ENCODE measurements around the gene MRNIP.

MRNIP gene

DNA sequence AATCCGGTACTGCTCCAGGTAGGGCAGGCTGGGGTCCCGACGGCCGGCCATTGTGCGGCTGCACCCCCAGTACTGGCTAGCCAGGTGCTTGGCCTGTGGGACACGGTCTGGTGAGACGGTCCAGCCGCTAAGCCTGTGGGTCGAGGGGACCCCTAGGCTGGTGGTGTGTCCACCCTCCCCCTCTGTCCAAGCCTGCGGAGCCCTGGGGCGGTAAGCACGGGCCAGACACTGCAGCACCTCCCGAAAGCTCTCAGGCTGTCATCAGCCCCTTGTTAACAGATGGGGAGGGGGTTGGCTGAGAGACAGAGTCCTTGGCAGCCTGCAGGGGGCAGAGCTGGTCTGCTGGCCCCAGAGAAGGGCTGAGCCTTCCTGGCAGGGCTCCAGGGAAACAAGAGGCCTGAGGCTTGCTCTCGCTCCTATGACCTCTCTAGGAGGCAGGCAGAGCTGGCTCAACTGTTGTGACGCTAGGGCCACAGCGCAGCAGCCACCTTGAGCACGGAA is 11.8 kb upstream of the MRNIP start:
- peak; percentile 3 for DNase-seq

DNA sequence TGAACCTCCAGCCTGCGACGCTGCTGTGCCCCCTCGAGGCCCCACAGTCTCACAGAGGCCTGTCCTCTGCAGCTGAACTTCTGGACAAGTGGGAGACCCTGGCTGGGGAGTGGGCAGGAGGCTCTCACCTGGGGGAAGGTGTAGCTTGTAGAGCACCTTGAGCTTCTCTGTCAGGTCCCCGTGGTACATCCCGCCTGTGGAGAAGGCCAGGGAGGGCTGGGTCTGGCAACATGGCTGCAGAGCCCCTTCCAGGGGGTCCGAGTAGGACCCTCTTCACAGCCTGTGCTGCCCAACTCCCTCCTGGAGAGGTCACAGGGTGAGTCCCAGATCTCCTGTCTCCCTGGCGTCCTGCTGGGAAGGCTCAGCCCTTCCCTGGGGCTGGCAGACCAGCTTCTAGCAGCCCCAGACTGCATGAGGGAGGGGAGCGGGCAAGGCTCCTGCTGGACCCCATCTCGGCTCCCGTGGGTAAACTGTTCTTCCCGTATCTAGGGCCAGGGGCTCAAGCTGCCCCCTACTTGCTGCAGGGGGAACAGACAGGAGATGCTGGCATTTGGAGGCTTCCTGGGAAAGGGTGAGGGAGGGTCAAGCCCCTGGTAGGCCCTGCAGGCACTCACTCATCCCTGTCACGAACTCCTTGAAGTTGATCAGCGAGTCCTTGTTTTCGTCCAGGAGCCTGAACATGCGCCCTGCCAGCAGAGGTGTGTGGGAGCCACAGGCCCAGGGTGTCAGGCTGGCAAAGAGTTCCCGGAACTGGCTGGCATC is 11.2 kb upstream of the MRNIP start:
- no peak for DNase-seq

DNA sequence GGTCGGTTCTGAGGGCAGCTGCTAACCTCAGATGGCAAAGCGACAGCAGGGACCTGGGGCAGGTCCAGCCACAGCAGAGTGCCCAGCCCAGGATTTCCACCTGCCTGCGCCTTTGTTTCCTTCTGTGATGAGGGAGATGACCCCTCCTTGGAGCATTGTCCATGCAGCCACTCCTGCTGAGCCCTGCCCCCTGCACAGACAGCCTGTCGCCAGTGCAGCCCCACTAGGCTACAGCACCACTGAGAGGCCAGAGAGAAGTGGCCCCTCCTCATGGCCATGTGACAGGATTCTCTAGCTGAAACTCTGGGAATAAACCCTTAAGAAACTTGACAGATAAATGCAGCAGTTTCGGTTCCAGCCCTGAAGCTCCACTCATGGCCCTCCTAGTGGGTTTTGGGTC is 10.5 kb upstream of the MRNIP start:
- DNase-seq, result no peak

GRCh38 chr5:179868541-179868940 is 9.9 kb upstream of the MRNIP start:
- DNase-seq, result no peak

DNA sequence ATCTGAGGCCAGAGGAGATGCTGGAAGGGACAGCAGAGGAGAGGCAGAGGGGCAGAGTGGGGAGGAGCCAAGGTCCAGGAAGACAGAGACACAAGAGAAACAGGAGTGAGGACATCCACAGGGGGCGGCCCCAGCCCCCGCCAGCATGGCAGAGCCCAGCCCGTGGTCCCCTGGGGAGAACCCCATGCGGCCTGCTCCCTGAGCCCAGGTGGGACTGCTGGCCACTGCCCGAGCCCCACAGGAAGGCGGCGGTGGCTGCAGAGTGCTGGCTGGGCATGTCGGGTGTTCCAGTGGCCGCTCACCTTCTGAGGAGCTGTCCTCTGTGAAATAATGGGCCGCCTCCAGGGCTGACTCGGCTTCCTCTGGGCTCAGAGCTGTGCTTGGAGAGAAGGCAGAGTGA is 8.9 kb upstream of the MRNIP start:
- no peak for DNase-seq

- DNase-seq, result no peak
These were observed 8.5 kb upstream of the MRNIP start for GRCh38 chr5:179867079-179867465.

DNA sequence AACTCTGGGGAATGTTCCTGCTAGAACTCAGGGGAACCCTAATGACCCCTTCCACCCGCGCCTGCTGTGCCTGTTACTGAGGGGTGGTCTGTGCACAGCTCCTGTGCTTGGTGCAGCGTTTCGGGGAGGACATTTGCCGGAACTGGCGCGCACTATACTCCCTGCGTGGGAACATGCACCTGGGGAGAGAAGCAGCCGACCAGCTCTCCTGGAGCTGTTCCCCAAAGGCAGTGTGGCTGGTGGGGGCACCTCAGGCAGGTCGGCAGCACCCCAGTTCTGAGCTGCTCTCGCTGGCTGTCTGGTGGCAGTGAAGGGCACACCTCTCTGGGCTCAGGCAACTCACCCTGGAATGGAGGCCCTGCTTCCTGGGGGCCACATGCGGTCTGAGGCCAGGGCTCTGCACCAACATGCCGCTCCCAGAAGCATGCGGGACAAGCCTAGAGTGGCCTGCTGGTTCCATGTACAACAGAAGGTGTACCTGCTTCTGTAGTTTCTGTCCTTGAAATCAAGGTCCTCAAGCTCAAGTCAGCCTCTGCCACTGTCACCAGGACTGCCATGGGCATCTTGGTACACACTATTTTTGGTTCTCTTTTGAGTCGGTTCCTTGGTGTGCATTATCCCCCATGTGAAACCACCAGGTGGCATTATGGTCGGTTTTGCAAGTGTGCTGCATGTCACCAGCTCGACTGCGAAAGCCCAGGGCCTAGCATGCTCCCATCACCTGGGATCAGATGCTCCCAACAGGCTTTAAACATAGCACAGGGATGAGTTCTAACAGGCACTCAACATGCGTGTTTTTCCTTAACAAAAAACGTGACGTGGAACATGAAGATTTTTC is 7.8 kb upstream of the MRNIP start:
- no peak for DNase-seq

DNA sequence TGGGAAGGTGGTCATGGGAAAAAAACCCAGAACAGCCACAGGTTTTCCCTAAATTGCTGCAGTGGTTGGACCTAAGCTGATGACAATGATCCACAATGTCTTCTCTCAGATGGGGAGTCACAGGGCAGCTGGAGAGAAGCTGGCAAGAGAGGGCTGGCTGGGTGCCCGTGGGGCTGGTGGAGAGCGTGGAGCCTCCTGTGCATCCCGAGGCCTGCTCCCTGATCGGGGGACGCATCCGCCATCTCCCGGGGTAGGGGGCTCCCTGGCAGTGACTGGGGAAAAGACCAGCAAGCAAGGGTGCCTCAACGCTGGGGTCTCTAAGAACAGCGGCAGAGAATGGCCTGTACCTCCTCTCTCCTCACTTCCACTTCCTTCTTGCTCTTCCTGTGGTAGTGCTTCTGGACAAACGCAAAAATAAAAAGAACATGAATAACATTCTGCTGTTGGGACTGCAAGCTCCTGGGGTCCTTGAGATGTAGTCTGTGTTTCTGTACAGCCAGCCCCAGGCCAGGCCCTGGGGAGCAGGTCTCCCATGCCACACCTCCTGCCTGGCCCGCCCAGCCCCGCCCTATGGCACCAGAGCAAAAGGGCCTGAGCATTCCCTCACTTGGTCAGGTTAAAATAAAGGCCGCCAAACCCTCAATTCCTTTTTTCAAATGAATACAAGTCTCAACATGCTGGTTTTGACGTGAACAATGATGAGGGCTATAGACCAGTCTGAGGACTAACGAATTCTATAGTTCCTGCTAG is 7.0 kb upstream of the MRNIP start:
- no peak for DNase-seq

DNA sequence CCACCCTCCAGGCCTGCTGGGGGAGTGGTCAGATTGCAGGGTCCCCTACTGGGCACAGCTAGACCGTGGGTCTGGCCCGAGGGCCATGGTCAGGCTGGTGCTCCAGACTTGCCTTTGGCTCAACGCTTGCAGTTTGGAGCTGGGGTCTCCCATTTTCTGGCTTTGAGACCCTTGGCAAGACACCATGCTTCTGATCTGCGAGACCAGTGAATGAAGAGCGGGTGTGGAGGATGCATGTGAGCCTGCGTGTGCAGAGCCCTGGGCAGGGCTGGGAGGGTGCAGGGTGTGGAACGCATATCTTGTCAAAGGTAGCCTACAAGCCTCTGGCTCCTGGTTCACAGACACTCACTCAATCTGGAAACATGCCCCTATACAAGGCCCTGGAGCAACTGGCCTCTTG is 6.1 kb upstream of the MRNIP start:
- DNase-seq, result no peak

DNA sequence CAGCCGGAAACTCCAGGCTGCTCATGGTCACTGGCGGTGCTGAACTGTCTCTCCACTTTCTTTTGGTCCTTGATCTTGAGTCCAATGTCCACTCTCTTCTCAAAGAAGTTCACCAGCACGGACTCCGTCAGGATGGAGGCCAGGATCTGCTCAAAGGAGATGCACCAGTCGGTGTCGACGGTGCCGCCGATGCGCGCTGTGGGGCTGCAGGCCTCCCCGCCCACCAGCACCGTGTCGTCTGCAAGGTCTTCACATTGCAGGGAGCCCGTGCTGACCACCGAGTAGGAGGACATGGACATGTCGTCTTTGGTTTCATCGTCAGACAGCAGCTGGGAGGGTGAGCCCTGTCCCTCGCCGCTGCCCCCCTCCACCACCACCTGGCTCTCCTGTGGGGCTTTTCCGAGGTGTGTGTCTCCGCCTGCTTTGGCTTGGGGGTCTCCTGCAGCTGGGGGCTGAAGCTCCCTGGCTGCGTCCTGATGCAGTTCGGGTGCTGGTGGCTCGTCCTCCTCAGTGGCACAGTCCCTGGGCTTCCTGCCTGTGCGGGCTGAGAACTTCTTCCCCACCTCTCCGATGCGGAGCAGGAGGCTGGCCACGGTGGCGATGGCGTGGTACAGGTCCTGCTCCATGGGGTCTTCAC is 5.0 kb upstream of the MRNIP start:
- no peak for DNase-seq

- no peak for DNase-seq
These were observed 4.3 kb upstream of the MRNIP start for GRCh38 chr5:179862891-179863290.

DNA sequence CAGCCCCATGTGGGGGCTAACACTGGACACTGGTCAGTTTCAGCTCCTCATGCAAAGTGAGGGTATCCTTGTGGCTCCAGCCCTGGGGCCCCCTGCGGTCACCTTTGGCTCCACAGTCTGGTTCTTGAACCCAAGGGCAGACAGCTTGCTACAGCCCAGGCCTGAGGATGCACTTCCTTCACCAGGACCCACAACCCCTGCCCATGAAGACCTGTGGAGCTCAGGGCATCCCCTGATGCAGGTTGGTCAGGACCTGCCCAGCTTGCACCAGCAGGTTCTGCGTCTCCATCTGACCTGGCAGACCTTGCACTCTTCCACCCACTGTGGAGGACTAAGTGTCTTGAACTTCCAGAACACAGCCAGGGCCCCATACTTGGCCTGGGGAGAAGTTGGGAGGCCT is 3.7 kb upstream of the MRNIP start:
- no peak for DNase-seq

- DNase-seq, result no peak
These were observed 1.7 kb upstream of the MRNIP start for GRCh38 chr5:179860301-179860700.

DNA sequence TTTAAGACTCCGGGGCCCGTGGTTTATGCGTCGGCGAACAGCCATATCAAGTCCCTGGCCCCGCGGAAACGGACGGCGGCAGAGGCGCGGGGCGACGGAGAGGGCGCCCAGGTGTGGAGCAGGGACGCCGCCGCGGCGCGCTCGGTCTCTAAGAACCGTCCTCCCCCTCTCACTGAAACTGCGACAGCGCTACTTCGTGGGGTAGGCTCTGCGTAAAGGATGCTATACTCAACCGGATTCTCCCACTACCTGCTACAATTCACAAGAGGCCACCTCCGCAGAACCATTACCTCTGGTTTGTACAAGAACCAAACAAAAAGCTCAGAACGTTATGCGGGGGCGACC is 404 bp downstream of the MRNIP start:
- DNase-seq, result peak; percentile 34

GRCh38 chr5:179854356-179854755 is 4.3 kb downstream of the MRNIP start:
- no peak for DNase-seq

GRCh38 chr5:179852993-179853547 is 5.5 kb downstream of the MRNIP start:
- no peak for DNase-seq

DNA sequence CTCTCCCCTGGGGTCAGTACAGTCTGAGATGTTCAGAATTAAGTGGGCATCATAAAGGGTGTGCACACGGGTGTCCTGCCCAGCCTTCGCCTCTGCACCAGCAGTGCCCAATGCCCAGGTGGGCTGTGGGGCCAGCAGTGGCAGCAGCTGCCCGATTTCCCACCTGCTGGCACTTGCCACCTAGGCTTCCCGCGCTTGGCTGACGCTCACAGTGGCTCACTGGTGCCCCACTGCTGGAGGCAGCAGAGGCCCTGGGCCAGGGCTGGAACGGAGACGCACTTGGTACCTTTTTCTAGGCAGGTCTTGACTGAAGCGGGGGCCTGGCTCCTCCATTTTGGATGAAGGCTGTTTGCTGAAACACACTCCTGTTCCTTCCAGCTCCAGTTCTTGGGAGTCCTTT is 17.0 kb downstream of the MRNIP start:
- no peak for DNase-seq

- DNase-seq, result no peak
These were observed 17.9 kb downstream of the MRNIP start for GRCh38 chr5:179840766-179841165.

GRCh38 chr5:179840321-179840720 is 18.3 kb downstream of the MRNIP start:
- DNase-seq, result no peak

DNA sequence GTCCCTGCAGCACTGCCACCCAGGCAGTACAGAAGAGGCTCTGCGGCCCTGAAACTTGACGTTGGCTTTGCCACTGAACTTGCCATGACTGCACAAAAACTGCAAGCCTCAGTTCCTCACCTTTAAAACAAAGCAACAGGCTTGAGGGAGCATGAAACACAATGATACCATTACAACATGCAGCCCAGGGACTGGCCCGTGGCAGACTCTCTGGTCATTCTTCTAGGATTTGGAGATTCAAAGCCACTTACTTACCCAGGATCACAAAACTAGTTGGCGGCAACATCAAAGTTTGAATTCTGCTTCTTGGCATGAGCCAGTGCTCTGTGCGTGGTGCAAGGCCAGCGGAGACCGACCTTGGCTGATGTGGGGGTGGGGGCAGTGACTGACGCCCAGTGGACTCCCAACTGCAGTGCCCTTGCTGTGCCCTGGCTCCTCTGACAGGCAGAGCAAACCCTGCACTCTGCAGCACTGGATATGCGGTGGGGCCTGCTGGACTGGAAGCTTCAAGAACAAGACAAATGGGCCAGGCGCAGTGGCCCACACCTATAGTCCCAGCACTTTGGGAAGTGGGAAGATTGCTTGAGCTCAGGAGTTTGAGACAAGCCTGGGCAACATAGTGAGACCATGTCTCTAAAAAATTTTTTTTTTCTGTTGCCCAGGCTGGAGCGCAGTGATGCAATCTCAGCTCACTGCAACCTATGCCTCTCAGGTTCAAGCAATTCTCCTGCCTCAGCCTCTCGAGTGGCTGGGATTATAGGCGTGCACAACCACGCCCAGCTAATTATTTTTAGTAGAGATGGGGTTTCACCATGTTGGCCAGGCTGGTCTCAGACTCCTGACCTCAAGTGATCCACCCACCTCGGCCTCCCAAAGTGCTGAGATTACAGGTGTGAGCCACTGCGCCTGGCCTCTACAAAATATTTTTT is 19.0 kb downstream of the MRNIP start:
- DNase-seq, result no peak

Measured in NCI-H1092 treated with DMSO at 0.1 percent for 48 hours (cell line).